ENCODE measurements around the gene SEPTIN12.

The SEPTIN12 gene

GRCh38 chr16:4753227-4753626, 34.9 kb downstream of the SEPTIN12 start:
- Histone ChIP-seq H3K9ac (ENCODE audit: low read depth, low read length) (no peak overlapping the region), H4K20me1 (ENCODE audit: insufficient read depth, low read length) (no peaks in the 10 kb centered on the region), H3K4me2 (ENCODE audit: insufficient read depth, low read length) (no peak overlapping the region), H3K9me3 (ENCODE audit: insufficient read depth, low read length, severe bottlenecking) (peaks cover 5% of the 10 kb centered on the region), H3K4me1 (ENCODE audit: insufficient read depth, low read length) (no peaks in the 10 kb centered on the region), H3K36me3 (ENCODE audit: insufficient read depth, low read length) (peaks cover 68% of the 10 kb centered on the region), H3K27me3 (ENCODE audit: insufficient read depth, low read length, poor library complexity) (no peaks in the 10 kb centered on the region), H3K79me2 (ENCODE audit: insufficient read depth, low read length) (peaks cover 6% of the 10 kb centered on the region; the same call in 1 of the 2 replicates), H3K27ac (ENCODE audit: low read length) (no peak overlapping the region), H3K4me3 (ENCODE audit: low read depth in 1 of 2, low read length in 2 of 2) (no peak overlapping the region), H2AFZ (ENCODE audit: low read depth, low read length) (no peak overlapping the region)
- no peak for ATAC-seq (ENCODE audit: insufficient read depth, low read depth)
- no peak for TF ChIP-seq EZH2 (IDR thresholded peaks at IDR 0.05; ENCODE audit: borderline replicate concordance, low read depth, low read length, severe bottlenecking)
- TF ChIP-seq, protein P1, sequence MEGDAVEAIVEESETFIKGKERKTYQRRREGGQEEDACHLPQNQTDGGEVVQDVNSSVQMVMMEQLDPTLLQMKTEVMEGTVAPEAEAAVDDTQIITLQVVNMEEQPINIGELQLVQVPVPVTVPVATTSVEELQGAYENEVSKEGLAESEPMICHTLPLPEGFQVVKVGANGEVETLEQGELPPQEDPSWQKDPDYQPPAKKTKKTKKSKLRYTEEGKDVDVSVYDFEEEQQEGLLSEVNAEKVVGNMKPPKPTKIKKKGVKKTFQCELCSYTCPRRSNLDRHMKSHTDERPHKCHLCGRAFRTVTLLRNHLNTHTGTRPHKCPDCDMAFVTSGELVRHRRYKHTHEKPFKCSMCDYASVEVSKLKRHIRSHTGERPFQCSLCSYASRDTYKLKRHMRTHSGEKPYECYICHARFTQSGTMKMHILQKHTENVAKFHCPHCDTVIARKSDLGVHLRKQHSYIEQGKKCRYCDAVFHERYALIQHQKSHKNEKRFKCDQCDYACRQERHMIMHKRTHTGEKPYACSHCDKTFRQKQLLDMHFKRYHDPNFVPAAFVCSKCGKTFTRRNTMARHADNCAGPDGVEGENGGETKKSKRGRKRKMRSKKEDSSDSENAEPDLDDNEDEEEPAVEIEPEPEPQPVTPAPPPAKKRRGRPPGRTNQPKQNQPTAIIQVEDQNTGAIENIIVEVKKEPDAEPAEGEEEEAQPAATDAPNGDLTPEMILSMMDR (IDR thresholded peaks at IDR 0.05; ENCODE audit: borderline replicate concordance, extremely low read depth, low read length, poor library complexity, severe bottlenecking), result no peak
- no peak for DNase-seq

GRCh38 chr16:4752351-4753100, 35.6 kb downstream of the SEPTIN12 start:
- Histone ChIP-seq H3K4me1 (ENCODE audit: insufficient read depth, low read length) (no peaks in the 10 kb centered on the region), H2AFZ (ENCODE audit: low read depth, low read length) (no peak overlapping the region), H3K9me3 (ENCODE audit: insufficient read depth, low read length, severe bottlenecking) (peaks cover 5% of the 10 kb centered on the region), H3K79me2 (ENCODE audit: insufficient read depth, low read length) (peaks cover 6% of the 10 kb centered on the region; the same call in 1 of the 2 replicates), H3K4me3 (ENCODE audit: low read depth in 1 of 2, low read length in 2 of 2) (no peak overlapping the region), H4K20me1 (ENCODE audit: insufficient read depth, low read length) (no peaks in the 10 kb centered on the region), H3K27ac (ENCODE audit: low read length) (no peak overlapping the region), H3K9ac (ENCODE audit: low read depth, low read length) (no peak overlapping the region), H3K36me3 (ENCODE audit: insufficient read depth, low read length) (peaks cover 65% of the 10 kb centered on the region), H3K27me3 (ENCODE audit: insufficient read depth, low read length, poor library complexity) (no peaks in the 10 kb centered on the region), H3K4me2 (ENCODE audit: insufficient read depth, low read length) (no peak overlapping the region)
- no peak for ATAC-seq (ENCODE audit: insufficient read depth, low read depth)
- TF ChIP-seq, protein P1 (IDR thresholded peaks at IDR 0.05; ENCODE audit: borderline replicate concordance, extremely low read depth, low read length, poor library complexity, severe bottlenecking), result no peak
- no peak for TF ChIP-seq EZH2 (IDR thresholded peaks at IDR 0.05; ENCODE audit: borderline replicate concordance, low read depth, low read length, severe bottlenecking)
- no peak for DNase-seq

DNA sequence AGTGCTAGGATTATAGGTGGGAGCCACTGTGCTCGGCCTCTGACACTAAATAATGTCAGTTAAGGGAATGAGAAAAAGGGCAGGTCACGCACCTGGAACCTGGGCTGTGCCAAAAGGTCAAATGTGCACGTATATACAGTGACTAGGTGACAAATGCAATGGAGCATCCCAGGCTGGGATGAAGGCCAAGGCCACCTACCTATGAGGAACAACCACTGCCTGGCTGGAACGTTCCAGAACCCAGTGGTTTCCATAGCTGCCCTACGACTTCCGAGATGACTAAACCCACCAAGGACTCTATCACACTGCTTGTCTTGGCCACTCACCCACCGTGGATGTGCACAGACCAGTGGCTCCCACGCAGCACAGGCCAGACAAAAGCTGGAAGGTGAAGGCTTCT, 37.2 kb downstream of the SEPTIN12 start:
- Histone ChIP-seq H3K4me1 (ENCODE audit: insufficient read depth, low read length) (no peaks in the 10 kb centered on the region), H3K9ac (ENCODE audit: low read depth, low read length) (no peak overlapping the region), H3K36me3 (ENCODE audit: insufficient read depth, low read length) (peaks cover 54% of the 10 kb centered on the region), H3K4me2 (ENCODE audit: insufficient read depth, low read length) (no peak overlapping the region), H4K20me1 (ENCODE audit: insufficient read depth, low read length) (peaks cover 3% of the 10 kb centered on the region; the same call in 1 of the 2 replicates), H3K27me3 (ENCODE audit: insufficient read depth, low read length, poor library complexity) (no peaks in the 10 kb centered on the region), H3K79me2 (ENCODE audit: insufficient read depth, low read length) (peaks cover 5% of the 10 kb centered on the region; the same call in 1 of the 2 replicates), H2AFZ (ENCODE audit: low read depth, low read length) (no peak overlapping the region), H3K4me3 (ENCODE audit: low read depth in 1 of 2, low read length in 2 of 2) (no peak overlapping the region), H3K9me3 (ENCODE audit: insufficient read depth, low read length, severe bottlenecking) (peaks cover 5% of the 10 kb centered on the region), H3K27ac (ENCODE audit: low read length) (no peak overlapping the region)
- no peak for DNase-seq
- ATAC-seq (ENCODE audit: insufficient read depth, low read depth), result no peak
- no peak for TF ChIP-seq EZH2 (IDR thresholded peaks at IDR 0.05; ENCODE audit: borderline replicate concordance, low read depth, low read length, severe bottlenecking)
- TF ChIP-seq, protein P1 (IDR thresholded peaks at IDR 0.05; ENCODE audit: borderline replicate concordance, extremely low read depth, low read length, poor library complexity, severe bottlenecking), result no peak
